AG04450 (cell line): ENCODE data around the gene AVP. TPM values are rescaled to one million over a fixed set of nuclear protein-coding genes. Genes with fewer than 3 reads are reported as not detected.
A peak's percentile ranks its signal among the peaks of the same experiment; 100 is the strongest.

Experiments used
- CTCF ChIA-PET: fragments of 300-600, 350-600 bp; formaldehyde crosslinking; extraction: SDS; loops from one replicate; lab custom pipeline; 2022; ENCODE audit warnings: antibody characterized with exemption, inconsistent platforms; lab: Charles Lee
- POLR2A ChIA-PET: fragments of 350-600 bp; formaldehyde crosslinking; extraction: SDS; loops from one replicate; lab custom pipeline; 2021; ENCODE audit warnings: antibody characterized with exemption, inconsistent platforms; lab: Yijun Ruan, JAX
- DNase-seq: peaks from one replicate; pipeline ENCODE4 v3.0.0-alpha.2; 2011; ENCODE audit warnings: low read depth, low spot score
- H3K27ac ChIP-seq: one replicate; pipeline ENCODE4 v1.5.1; 2012; ENCODE audit warnings: low read depth, low read length, control low read depth
- H3K27me3 ChIP-seq: one replicate; pipeline ENCODE4 v1.6.0; 2012; ENCODE audit warnings: low read length; ENCODE audit not compliant: control insufficient read depth, insufficient read depth
- H3K4me3 ChIP-seq: 2 replicates; pipeline ENCODE4 v1.5.1; 2011; ENCODE audit warnings: mild to moderate bottlenecking, low read depth, low read length, control low read depth
- H3K9me3 ChIP-seq: 2 replicates; pipeline ENCODE4 v1.5.1; 2012; ENCODE audit warnings: low read length; ENCODE audit not compliant: control insufficient read depth, insufficient read depth
- polyA plus RNA-seq: library from polyadenylated mRNA; depleted of rRNA; stranded (reverse); fragments of >200 nt; gene quantifications from 2 replicates; pipeline ENCODE4 v1.2.3, GENCODE V29; 2011
- TF ChIP-seq, protein P1 (sequence below): IDR thresholded peaks from 2 replicates; pipeline ENCODE4 v1.5.1; 2011; ENCODE audit warnings: low read depth, low read length, control low read depth, inconsistent platforms

AVP gene
- polyA plus RNA-seq, 1 experiment, result not detected

DNA sequence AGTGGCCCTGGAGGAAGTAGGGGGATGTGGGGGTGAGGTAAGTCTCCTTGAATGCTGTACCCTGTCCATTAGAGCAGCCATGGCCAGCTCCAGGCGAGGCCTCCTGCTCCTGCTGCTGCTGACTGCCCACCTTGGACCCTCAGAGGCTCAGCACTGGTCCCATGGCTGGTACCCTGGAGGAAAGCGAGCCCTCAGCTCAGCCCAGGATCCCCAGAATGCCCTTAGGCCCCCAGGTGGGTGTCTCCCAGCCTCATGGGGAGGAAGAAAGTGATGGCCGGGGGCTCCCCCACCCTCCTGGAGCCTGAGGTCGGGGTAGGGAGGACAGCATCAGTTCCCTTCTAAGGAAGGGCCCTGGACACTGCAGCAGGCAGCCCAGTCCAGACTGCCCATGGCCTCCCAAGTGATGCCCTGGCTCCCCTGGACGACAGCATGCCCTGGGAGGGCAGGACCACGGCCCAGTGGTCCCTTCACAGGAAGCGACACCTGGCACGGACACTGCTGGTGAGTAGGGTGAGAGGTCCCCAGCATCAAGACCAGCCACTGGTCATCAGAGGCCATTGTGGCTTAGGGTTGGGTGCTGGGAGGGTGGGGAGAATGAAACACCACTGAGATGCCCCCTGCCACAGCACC is 40.1 kb downstream of the AVP start:
- POLR2A ChIA-PET, result no interaction called here
- no peak for DNase-seq

GRCh38 chr20:3043322-3043721 is 41.2 kb downstream of the AVP start, which contains the start of gene GNRH2:
Gene GNRH2, plus strand, starts transcription at chr20:3043622. Its CDS starts 793 bp downstream, at chr20:3044415.
- H3K27ac ChIP-seq, result peak within 1 kb of the TSS; percentile 21
- POLR2A ChIA-PET, result no interaction called here
- no peak for DNase-seq
- no peaks in the 10 kb centered on the region; the same call in 1 of the 2 replicates for H3K9me3 ChIP-seq
- CTCF ChIA-PET, result interaction anchor here (2.6 kb wide), 1 partner anchor 10 kb away, joined by 15 read pairs; no protein-coding TSS in a partner anchor
- H3K4me3 ChIP-seq, result no peak within 1 kb of the TSS
- TF ChIP-seq, protein P1, sequence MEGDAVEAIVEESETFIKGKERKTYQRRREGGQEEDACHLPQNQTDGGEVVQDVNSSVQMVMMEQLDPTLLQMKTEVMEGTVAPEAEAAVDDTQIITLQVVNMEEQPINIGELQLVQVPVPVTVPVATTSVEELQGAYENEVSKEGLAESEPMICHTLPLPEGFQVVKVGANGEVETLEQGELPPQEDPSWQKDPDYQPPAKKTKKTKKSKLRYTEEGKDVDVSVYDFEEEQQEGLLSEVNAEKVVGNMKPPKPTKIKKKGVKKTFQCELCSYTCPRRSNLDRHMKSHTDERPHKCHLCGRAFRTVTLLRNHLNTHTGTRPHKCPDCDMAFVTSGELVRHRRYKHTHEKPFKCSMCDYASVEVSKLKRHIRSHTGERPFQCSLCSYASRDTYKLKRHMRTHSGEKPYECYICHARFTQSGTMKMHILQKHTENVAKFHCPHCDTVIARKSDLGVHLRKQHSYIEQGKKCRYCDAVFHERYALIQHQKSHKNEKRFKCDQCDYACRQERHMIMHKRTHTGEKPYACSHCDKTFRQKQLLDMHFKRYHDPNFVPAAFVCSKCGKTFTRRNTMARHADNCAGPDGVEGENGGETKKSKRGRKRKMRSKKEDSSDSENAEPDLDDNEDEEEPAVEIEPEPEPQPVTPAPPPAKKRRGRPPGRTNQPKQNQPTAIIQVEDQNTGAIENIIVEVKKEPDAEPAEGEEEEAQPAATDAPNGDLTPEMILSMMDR, result no peak
- no peaks in the 10 kb centered on the region for H3K27me3 ChIP-seq

More for the DNA sequence above, 40.1 kb downstream of the AVP start:
- Histone ChIP-seq H3K27me3 (no peaks in the 10 kb centered on the region), H3K9me3 (no peaks in the 10 kb centered on the region; the same call in 1 of the 2 replicates), H3K4me3 (no peak overlapping the region), H3K27ac (peak overlapping the region; percentile 65)
- CTCF ChIA-PET, result no interaction called here
- TF ChIP-seq, protein P1, result no peak

- CTCF ChIA-PET, result interaction anchor here (1.0 to 2.6 kb wide), 3 partner anchors 11 to 291 kb away, joined by 4 to 15 read pairs (median 14); no protein-coding TSS in a partner anchor
- POLR2A ChIA-PET, result interaction anchor here (0.6 kb wide), 1 partner anchor 70 kb away, joined by 7 read pairs; no protein-coding TSS in a partner anchor
Observed at GRCh38 chr20:3042625-3043024, 41.9 kb downstream of the AVP start.

GRCh38 chr20:3041854-3042409 is 42.6 kb downstream of the AVP start:
- CTCF ChIA-PET, result interaction anchor here (0.6 to 2.6 kb wide), 5 partner anchors 11 to 613 kb away, joined by 3 to 15 read pairs (median 5); no protein-coding TSS in a partner anchor
- peak overlapping the region; percentile 29 for H3K4me3 ChIP-seq
- no peak for DNase-seq
- TF ChIP-seq, protein P1, result no peak
- peak overlapping the region; percentile 21 for H3K27ac ChIP-seq
- H3K27me3 ChIP-seq, result no peaks in the 10 kb centered on the region
- POLR2A ChIA-PET, result interaction anchor here (0.5 to 0.6 kb wide), 2 partner anchors 10 to 71 kb away, joined by 5 to 7 read pairs; no protein-coding TSS in a partner anchor
- no peaks in the 10 kb centered on the region; the same call in 1 of the 2 replicates for H3K9me3 ChIP-seq

More at GRCh38 chr20:3042625-3043024, 41.9 kb downstream of the AVP start:
- Histone ChIP-seq H3K9me3 (no peaks in the 10 kb centered on the region; the same call in 1 of the 2 replicates), H3K4me3 (no peak overlapping the region), H3K27ac (no peak overlapping the region), H3K27me3 (no peaks in the 10 kb centered on the region)
- DNase-seq, result no peak
- TF ChIP-seq, protein P1, result no peak

- Histone ChIP-seq H3K9me3 (no peaks in the 10 kb centered on the region), H3K27ac (no peak overlapping the region), H3K27me3 (no peaks in the 10 kb centered on the region), H3K4me3 (no peak overlapping the region)
- DNase-seq, result no peak
- TF ChIP-seq, protein P1, result no peak
- ChIA-PET CTCF (no interaction called here), POLR2A (no interaction called here)
Observed at GRCh38 chr20:3040086-3040485, 44.4 kb downstream of the AVP start.
